ENCODE results near the gene ZNG1F.
"Not testable (repeated sequence)": the region's sequence is repeated elsewhere in the genome, so short reads cannot be mapped to it uniquely, and the experiment has no call there.

The ZNG1F gene

GRCh38 chr9:41120696-41121095 lies 68.4 kb downstream of the ZNG1F start:
- not testable (repeated sequence) for DNase-seq

DNA sequence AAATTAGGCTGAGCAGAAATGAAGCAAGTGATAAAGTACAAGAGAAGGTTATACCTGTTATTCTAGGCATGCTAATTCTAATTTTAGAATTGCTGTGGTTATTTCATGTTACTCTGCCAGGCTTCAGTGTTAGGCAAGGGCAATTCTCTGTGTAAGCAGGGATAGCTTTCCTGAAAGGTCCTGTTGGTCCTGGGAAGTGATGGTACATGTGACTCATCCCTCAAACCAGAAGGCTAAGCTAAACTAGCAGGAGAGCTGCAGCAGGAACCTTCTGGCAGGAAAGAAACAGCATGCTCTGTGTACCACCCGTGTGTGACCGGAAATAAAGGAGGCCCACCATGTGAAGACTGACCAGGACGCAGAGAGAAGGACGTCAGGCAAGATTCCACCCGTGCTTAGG lies 69.4 kb downstream of the ZNG1F start:
- DNase-seq, result not testable (repeated sequence)

- not testable (repeated sequence) for DNase-seq
These were observed 69.8 kb downstream of the ZNG1F start for GRCh38 chr9:41119311-41119710.

- DNase-seq, result not testable (repeated sequence)
These were observed 75.8 kb downstream of the ZNG1F start for GRCh38 chr9:41113348-41113747.

DNA sequence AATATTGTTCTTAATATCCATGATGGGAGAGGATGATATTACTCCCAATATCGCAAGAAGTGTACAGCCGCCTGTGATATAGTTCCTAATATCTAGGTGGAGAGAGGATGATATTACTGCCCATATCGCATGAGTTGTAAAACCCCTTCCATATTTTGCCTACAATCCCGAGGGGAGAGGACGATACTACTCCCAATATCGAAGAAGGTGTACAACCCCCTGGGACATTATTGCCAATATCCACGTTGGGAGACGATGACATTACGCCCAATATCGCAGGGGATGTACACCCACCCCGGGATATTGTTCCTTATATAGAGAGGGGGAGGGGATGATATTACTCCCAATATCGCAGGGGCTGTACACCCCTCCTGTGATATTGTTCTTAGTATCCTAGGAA lies 77.7 kb downstream of the ZNG1F start:
- not testable (repeated sequence) for DNase-seq

DNA sequence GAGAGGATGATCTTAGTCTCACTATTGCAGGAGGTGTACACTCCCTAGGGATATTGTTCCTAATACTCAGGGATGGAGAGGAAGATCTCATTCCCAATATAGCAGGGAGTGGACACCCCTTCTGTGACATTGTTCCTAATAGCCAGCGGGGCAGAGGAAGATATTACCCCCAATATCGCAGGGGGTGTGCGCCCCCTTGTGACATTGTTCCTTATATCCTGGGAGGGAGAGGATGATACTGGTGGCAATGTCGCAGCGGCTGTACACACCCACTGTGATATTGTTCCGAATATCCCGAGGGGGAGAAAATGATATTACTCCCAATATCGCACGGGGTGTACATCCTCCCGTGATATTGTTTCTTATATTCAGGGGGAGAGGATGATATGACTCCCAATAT lies 78.2 kb downstream of the ZNG1F start:
- not testable (repeated sequence) for DNase-seq

DNA sequence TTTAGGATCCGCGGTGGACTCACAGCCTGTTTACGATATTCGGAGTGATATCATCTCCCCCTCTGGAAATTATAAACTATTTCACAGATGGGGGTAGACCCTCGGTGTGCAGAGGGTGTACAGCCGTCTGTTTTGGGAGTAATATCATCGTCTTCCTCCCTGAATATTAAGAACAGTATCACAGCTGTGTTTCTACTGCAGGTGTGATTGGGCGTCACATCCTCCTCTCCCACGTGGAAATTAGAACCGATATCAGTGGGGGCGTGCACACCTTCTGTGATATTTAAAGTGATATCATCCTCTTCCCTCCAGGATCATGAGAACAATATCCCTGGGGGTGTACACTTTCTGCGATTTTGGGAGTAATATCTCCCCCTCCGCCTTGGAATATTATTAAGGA lies 79.9 kb downstream of the ZNG1F start:
- not testable (repeated sequence) for DNase-seq

GRCh38 chr9:41108816-41109215 lies 80.3 kb downstream of the ZNG1F start:
- not testable (repeated sequence) for DNase-seq

- DNase-seq, result not testable (repeated sequence)
These were observed 82.5 kb downstream of the ZNG1F start for GRCh38 chr9:41106472-41107116.

GRCh38 chr9:41105557-41106253 lies 83.4 kb downstream of the ZNG1F start:
- DNase-seq, result not testable (repeated sequence)

DNA sequence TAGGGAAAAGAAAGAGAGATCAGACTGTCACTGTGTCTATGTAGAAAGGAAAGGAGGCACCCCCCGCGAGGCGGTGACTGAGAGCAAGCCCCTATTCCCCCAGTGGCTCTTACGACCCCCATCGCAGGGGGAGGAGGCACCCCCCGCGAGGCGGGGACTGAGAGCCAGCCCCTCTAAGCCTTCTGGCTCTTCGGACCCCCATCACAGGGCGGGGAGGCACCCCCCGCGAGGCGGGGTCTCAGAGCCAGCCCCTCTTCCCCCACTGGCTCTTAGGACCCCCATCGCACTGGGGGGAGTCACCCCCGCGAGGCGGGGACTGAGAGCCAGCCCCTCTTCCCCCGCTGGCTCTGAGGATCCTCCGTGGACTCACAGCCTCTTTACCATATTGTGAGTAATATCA lies 84.6 kb downstream of the ZNG1F start:
- not testable (repeated sequence) for DNase-seq

- not testable (repeated sequence) for DNase-seq
These were observed 88.6 kb downstream of the ZNG1F start for GRCh38 chr9:41100508-41100907.

GRCh38 chr9:41098759-41099158 lies 90.4 kb downstream of the ZNG1F start:
- not testable (repeated sequence) for DNase-seq

- not testable (repeated sequence) for DNase-seq
These were observed 94.1 kb downstream of the ZNG1F start for GRCh38 chr9:41095060-41095459.

GRCh38 chr9:41094010-41094773 lies 94.9 kb downstream of the ZNG1F start:
- DNase-seq, result not testable (repeated sequence)

DNA sequence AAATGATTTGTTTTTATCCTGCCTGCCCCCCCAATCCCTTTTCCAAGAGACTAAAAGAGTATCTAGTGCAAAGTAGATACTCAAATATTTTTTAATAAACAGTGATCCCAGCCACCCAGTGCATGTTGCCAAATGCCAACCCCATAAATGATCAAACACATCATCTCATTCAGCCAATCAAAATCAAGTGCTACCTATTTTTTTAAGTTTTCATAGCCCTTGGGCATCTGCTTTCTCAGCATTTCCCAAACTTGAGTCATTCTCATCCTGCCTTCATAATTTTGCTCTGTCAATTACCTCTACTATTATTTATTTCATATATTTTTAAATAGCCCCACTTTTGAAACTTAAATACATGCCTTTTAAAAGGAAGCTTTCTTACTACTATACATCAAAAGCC lies 98.2 kb downstream of the ZNG1F start:
- not testable (repeated sequence) for DNase-seq

DNA sequence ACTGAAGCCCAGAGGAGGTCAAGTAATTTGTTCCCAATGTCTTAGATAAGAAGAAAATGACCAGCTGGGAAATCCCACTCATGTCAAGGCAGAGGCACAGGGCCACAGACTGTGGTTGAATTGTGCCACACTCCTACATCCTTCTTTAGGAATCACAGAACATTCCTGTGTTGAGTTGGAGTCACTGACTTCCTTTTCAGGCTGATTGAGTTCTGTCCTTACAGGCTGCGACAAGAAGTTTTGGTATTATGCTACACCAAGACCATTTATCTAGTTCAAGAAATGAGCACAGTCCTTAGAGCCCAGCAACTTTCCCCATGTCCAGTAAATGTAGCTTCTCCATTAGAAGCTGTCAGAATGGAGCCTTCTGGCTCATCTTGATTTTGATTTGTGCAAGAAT lies 98.7 kb downstream of the ZNG1F start:
- DNase-seq, result not testable (repeated sequence)

DNA sequence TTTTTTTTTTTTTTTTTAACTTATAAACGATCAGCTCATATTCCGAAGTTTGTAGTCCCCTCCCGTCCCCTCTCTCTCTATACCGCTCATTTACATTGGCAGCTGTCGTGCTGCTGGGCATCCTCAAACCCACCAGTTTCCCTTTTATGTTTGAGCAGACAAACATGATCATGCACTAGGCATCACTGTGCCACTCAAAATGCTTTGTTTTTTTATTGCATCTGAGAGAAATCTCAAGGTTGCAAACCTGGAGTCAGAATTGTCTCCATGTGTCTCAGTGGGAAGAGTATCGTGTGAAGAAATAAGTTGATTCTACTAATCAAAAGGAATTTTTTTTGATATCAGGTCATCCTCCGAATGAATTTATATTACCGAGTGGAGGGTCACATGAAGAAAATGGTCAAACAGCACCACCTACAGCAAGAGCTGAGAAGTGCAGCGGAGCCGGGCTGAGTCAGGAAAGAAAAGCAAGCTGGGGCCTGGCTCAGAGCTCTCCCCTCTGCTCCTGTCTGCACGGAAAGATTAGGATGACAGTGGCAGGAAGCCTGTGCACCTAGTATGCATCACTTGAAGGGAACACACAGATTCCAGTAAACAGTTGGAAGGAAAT lies 100.6 kb downstream of the ZNG1F start:
- DNase-seq, result not testable (repeated sequence)

- not testable (repeated sequence) for DNase-seq
These were observed 101.2 kb downstream of the ZNG1F start for GRCh38 chr9:41087929-41088328.

GRCh38 chr9:41087157-41087780 lies 101.8 kb downstream of the ZNG1F start:
- not testable (repeated sequence) for DNase-seq

DNA sequence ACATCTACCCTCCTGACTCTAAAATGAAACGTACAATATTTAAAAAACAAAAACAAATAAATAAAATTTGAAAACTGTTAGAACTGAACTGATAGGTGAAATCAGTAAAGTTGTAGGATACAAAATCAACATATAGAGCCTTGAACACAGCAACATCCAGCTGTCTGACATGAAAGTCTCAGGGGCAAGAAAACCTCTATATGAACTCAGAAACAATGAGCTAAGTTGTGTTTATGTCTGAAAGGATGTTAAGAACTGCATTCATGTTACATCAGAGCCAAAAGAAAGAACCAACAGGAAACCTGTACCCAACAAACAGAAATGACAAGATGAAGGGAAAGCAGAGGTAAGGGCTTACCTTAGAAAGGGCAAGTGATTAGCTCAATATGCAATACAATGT lies 102.4 kb downstream of the ZNG1F start:
- DNase-seq, result not testable (repeated sequence)

DNA sequence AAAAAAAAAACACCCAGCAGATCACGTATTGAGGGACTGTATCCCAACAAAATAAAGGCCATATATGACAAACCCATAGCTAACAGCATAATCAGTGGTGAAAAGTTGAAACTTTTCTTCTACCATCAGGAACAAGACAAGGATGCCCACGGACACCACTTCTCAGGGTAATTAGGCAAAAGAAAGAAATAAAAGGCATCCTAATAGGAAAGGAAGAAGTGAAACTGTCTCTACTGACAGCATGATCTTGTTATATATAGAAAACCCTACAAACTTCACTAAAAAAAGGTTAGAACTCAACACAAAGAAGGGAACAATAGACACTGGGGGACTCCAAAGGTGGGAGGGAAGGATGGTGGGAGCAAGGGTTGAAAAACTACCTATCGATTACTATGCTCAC lies 102.9 kb downstream of the ZNG1F start:
- DNase-seq, result not testable (repeated sequence)

- DNase-seq, result not testable (repeated sequence)
These were observed 106.8 kb downstream of the ZNG1F start for GRCh38 chr9:41082358-41082757.

Measured in NCI-H2029 treated with DMSO at 0.1 percent for 48 hours (cell line).